ENCODE measurements around the gene HSD11B2. TPM values are rescaled to one million over a fixed set of nuclear protein-coding genes. Genes with fewer than 3 reads are reported as not detected.

Gene HSD11B2
- total RNA-seq, 1 donor from 2014 or later = 1.7 TPM

GRCh38 chr16:67438098-67438791 lies 7.3 kb downstream of the HSD11B2 start:
- no peak overlapping the region for H3K27ac Mint-ChIP-seq
- no peaks in the 10 kb centered on the region for H3K9me3 Mint-ChIP-seq
- no peak overlapping the region for H3K4me3 Mint-ChIP-seq (ENCODE audit: low read depth)
- intact Hi-C loops (cut with micrococcal nuclease) = no loop called here
- no peaks in the 10 kb centered on the region for H3K4me1 Mint-ChIP-seq (ENCODE audit: low read depth)
- H3K27me3 Mint-ChIP-seq (ENCODE audit: low read depth) = peaks cover 2% of the 10 kb centered on the region
- peaks cover 9% of the 10 kb centered on the region for H3K36me3 Mint-ChIP-seq (ENCODE audit: low read depth)
- no peak for DNase-seq (ENCODE audit: low spot score)

- no peaks in the 10 kb centered on the region for H3K27me3 Mint-ChIP-seq (ENCODE audit: low read depth)
Observed at GRCh38 chr16:67438824-67439393, 8.0 kb downstream of the HSD11B2 start.

GRCh38 chr16:67441271-67441753 lies 10.4 kb downstream of the HSD11B2 start:
- Mint-ChIP-seq H3K36me3 (ENCODE audit: low read depth) (peaks cover 9% of the 10 kb centered on the region), H3K4me1 (ENCODE audit: low read depth) (no peaks in the 10 kb centered on the region), H3K9me3 (no peaks in the 10 kb centered on the region), H3K27ac (no peak overlapping the region), H3K4me3 (ENCODE audit: low read depth) (no peak overlapping the region), H3K27me3 (ENCODE audit: low read depth) (no peaks in the 10 kb centered on the region)
- intact Hi-C loops (cut with micrococcal nuclease) = no loop called here
- DNase-seq (ENCODE audit: low spot score) = no peak

More at GRCh38 chr16:67438824-67439393, 8.0 kb downstream of the HSD11B2 start:
- intact Hi-C loops (cut with micrococcal nuclease) = no loop called here
- no peak for DNase-seq (ENCODE audit: low spot score)
- Mint-ChIP-seq H3K4me1 (ENCODE audit: low read depth) (no peaks in the 10 kb centered on the region), H3K36me3 (ENCODE audit: low read depth) (peaks cover 9% of the 10 kb centered on the region), H3K27ac (peak overlapping the region; percentile 59), H3K4me3 (ENCODE audit: low read depth) (no peak overlapping the region), H3K9me3 (no peaks in the 10 kb centered on the region)

GRCh38 chr16:67441907-67442306 lies 11.0 kb downstream of the HSD11B2 start:
- Mint-ChIP-seq H3K4me3 (ENCODE audit: low read depth) (no peak overlapping the region), H3K4me1 (ENCODE audit: low read depth) (no peaks in the 10 kb centered on the region), H3K27me3 (ENCODE audit: low read depth) (no peaks in the 10 kb centered on the region), H3K36me3 (ENCODE audit: low read depth) (peaks cover 9% of the 10 kb centered on the region), H3K27ac (no peak overlapping the region), H3K9me3 (no peaks in the 10 kb centered on the region)
- no peak for DNase-seq (ENCODE audit: low spot score)
- intact Hi-C loops (cut with micrococcal nuclease) = no loop called here

- H3K9me3 Mint-ChIP-seq = no peaks in the 10 kb centered on the region
- peaks cover 9% of the 10 kb centered on the region for H3K36me3 Mint-ChIP-seq (ENCODE audit: low read depth)
- no peaks in the 10 kb centered on the region for H3K27me3 Mint-ChIP-seq (ENCODE audit: low read depth)
- H3K4me1 Mint-ChIP-seq (ENCODE audit: low read depth) = peaks cover 3% of the 10 kb centered on the region
- H3K27ac Mint-ChIP-seq = no peak overlapping the region
- DNase-seq (ENCODE audit: low spot score) = no peak
- H3K4me3 Mint-ChIP-seq (ENCODE audit: low read depth) = no peak overlapping the region
- intact Hi-C loops (cut with micrococcal nuclease) = no loop called here
Observed at GRCh38 chr16:67442581-67443255, 11.8 kb downstream of the HSD11B2 start.

- Mint-ChIP-seq H3K27ac (no peak overlapping the region), H3K4me3 (ENCODE audit: low read depth) (no peak overlapping the region), H3K27me3 (ENCODE audit: low read depth) (no peaks in the 10 kb centered on the region), H3K36me3 (ENCODE audit: low read depth) (peaks cover 7% of the 10 kb centered on the region), H3K4me1 (ENCODE audit: low read depth) (peaks cover 3% of the 10 kb centered on the region), H3K9me3 (no peaks in the 10 kb centered on the region)
- no peak for DNase-seq (ENCODE audit: low spot score)
- intact Hi-C loops (cut with micrococcal nuclease) = no loop called here
Observed at GRCh38 chr16:67443265-67443664, 12.3 kb downstream of the HSD11B2 start.

GRCh38 chr16:67444259-67445125 lies 13.6 kb downstream of the HSD11B2 start:
- no peak overlapping the region for H3K27ac Mint-ChIP-seq
- H3K36me3 Mint-ChIP-seq (ENCODE audit: low read depth) = no peaks in the 10 kb centered on the region
- DNase-seq (ENCODE audit: low spot score) = no peak
- H3K4me3 Mint-ChIP-seq (ENCODE audit: low read depth) = no peak overlapping the region
- no peaks in the 10 kb centered on the region for H3K27me3 Mint-ChIP-seq (ENCODE audit: low read depth)
- H3K9me3 Mint-ChIP-seq = no peaks in the 10 kb centered on the region
- intact Hi-C loops (cut with micrococcal nuclease) = no loop called here
- peaks cover 3% of the 10 kb centered on the region for H3K4me1 Mint-ChIP-seq (ENCODE audit: low read depth)

GRCh38 chr16:67445126-67445426 lies 14.2 kb downstream of the HSD11B2 start:
- no peaks in the 10 kb centered on the region for H3K27me3 Mint-ChIP-seq (ENCODE audit: low read depth)
- no peak overlapping the region for H3K4me3 Mint-ChIP-seq (ENCODE audit: low read depth)
- no peak overlapping the region for H3K27ac Mint-ChIP-seq
- intact Hi-C loops (cut with micrococcal nuclease) = no loop called here
- no peaks in the 10 kb centered on the region for H3K36me3 Mint-ChIP-seq (ENCODE audit: low read depth)
- H3K9me3 Mint-ChIP-seq = no peaks in the 10 kb centered on the region
- DNase-seq (ENCODE audit: low spot score) = no peak
- peaks cover 3% of the 10 kb centered on the region for H3K4me1 Mint-ChIP-seq (ENCODE audit: low read depth)

GRCh38 chr16:67445441-67445912 lies 14.6 kb downstream of the HSD11B2 start:
- Mint-ChIP-seq H3K4me3 (ENCODE audit: low read depth) (no peak overlapping the region), H3K27me3 (ENCODE audit: low read depth) (no peaks in the 10 kb centered on the region), H3K9me3 (no peaks in the 10 kb centered on the region), H3K27ac (no peak overlapping the region), H3K4me1 (ENCODE audit: low read depth) (peaks cover 3% of the 10 kb centered on the region), H3K36me3 (ENCODE audit: low read depth) (no peaks in the 10 kb centered on the region)
- intact Hi-C loops (cut with micrococcal nuclease) = no loop called here
- no peak for DNase-seq (ENCODE audit: low spot score)

- Mint-ChIP-seq H3K36me3 (ENCODE audit: low read depth) (no peaks in the 10 kb centered on the region), H3K27ac (no peak overlapping the region), H3K4me3 (ENCODE audit: low read depth) (no peak overlapping the region), H3K9me3 (no peaks in the 10 kb centered on the region), H3K27me3 (ENCODE audit: low read depth) (no peaks in the 10 kb centered on the region), H3K4me1 (ENCODE audit: low read depth) (peaks cover 3% of the 10 kb centered on the region)
- intact Hi-C loops (cut with micrococcal nuclease) = loop anchor here (2.0 kb wide), 1 partner anchor 17 kb away; no protein-coding TSS in a partner anchor
- DNase-seq (ENCODE audit: low spot score) = no peak
Observed at GRCh38 chr16:67445913-67446907, 15.3 kb downstream of the HSD11B2 start.

- Mint-ChIP-seq H3K36me3 (ENCODE audit: low read depth) (no peaks in the 10 kb centered on the region), H3K9me3 (no peaks in the 10 kb centered on the region), H3K27me3 (ENCODE audit: low read depth) (no peaks in the 10 kb centered on the region), H3K4me1 (ENCODE audit: low read depth) (peaks cover 3% of the 10 kb centered on the region), H3K27ac (no peak overlapping the region), H3K4me3 (ENCODE audit: low read depth) (no peak overlapping the region)
- intact Hi-C loops (cut with micrococcal nuclease) = loop anchor here (2.0 kb wide), 1 partner anchor 18 kb away; no protein-coding TSS in a partner anchor
- no peak for DNase-seq (ENCODE audit: low spot score)
Observed at GRCh38 chr16:67446968-67447507, 16.1 kb downstream of the HSD11B2 start.

Data from activated T-helper 2 cell treated with anti-CD3 and anti-CD28 coated beads, Interferon-gamma antibody, Interleukin-2, Interleukin-4, amounts not matched to agents 10 μg/mL and 5 μg/mL and 100 μg/mL, durations not matched to agents 14 hours and 24 hours and 36 hours (primary cell).